Measurements from ENCODE around the gene CAP2.

CAP2 gene

GRCh38 chr6:17442196-17442595, 48.8 kb downstream of the CAP2 start:
- no peak for DNase-seq

- no peak for DNase-seq
These were observed 53.3 kb downstream of the CAP2 start for GRCh38 chr6:17446713-17447112.

- DNase-seq: no peak
These were observed 54.8 kb downstream of the CAP2 start for GRCh38 chr6:17448165-17448564.

GRCh38 chr6:17450397-17450796, 57.0 kb downstream of the CAP2 start:
- no peak for DNase-seq

- no peak for DNase-seq
These were observed 57.4 kb downstream of the CAP2 start for GRCh38 chr6:17450832-17451231.

GRCh38 chr6:17452096-17452495, 58.7 kb downstream of the CAP2 start:
- DNase-seq: no peak

- DNase-seq: no peak
These were observed 61.1 kb downstream of the CAP2 start for GRCh38 chr6:17454316-17455005.

- no peak for DNase-seq
These were observed 62.5 kb downstream of the CAP2 start for GRCh38 chr6:17455919-17456318.

GRCh38 chr6:17456711-17457110, 63.3 kb downstream of the CAP2 start:
- no peak for DNase-seq

GRCh38 chr6:17457405-17457804, 64.0 kb downstream of the CAP2 start:
- no peak for DNase-seq

- no peak for DNase-seq
These were observed 64.6 kb downstream of the CAP2 start for GRCh38 chr6:17457956-17458355.

- no peak for DNase-seq
These were observed 65.6 kb downstream of the CAP2 start for GRCh38 chr6:17458966-17459365.

GRCh38 chr6:17460862-17461261, 67.5 kb downstream of the CAP2 start:
- no peak for DNase-seq

GRCh38 chr6:17466147-17466546, 72.8 kb downstream of the CAP2 start:
- DNase-seq: no peak

GRCh38 chr6:17466707-17467106, 73.3 kb downstream of the CAP2 start:
- DNase-seq: no peak

- no peak for DNase-seq
These were observed 75.8 kb downstream of the CAP2 start for GRCh38 chr6:17469006-17469832.

- no peak for DNase-seq
These were observed 77.0 kb downstream of the CAP2 start for GRCh38 chr6:17470202-17470937.

GRCh38 chr6:17470938-17471327, 77.5 kb downstream of the CAP2 start:
- no peak for DNase-seq

- DNase-seq: peak; percentile 21
These were observed 79.3 kb downstream of the CAP2 start for GRCh38 chr6:17472653-17473183.

- no peak for DNase-seq
These were observed 80.2 kb downstream of the CAP2 start for GRCh38 chr6:17473554-17473953.

GRCh38 chr6:17474289-17474688, 80.9 kb downstream of the CAP2 start:
- no peak for DNase-seq

- no peak for DNase-seq
These were observed 82.3 kb downstream of the CAP2 start for GRCh38 chr6:17475606-17476244.

GRCh38 chr6:17476511-17476910, 83.1 kb downstream of the CAP2 start:
- no peak for DNase-seq

Measured in retina (tissue), 1 donor.